TTC549 (cell line): Measurements from ENCODE around the gene SH2D3C.

Experiments
- FAIRE-seq: peaks from 2 replicates; lab custom pipeline; 2012; peaks lifted over from hg19 to GRCh38; lab: Jason Lieb, UNC

SH2D3C gene

GRCh38 chr9:127806871-127807270, 28.4 kb upstream of the SH2D3C start:
- no peak for FAIRE-seq

GRCh38 chr9:127805620-127806019, 27.2 kb upstream of the SH2D3C start:
- no peak for FAIRE-seq

GRCh38 chr9:127803507-127804352, 25.3 kb upstream of the SH2D3C start:
- FAIRE-seq: no peak

- FAIRE-seq: no peak
Measured at GRCh38 chr9:127802576-127803443, 24.3 kb upstream of the SH2D3C start, which contains the start of gene FPGS. FPGS (plus strand) TSS chr9:127802882; CDS start chr9:127802925, 43 bp downstream.

GRCh38 chr9:127801955-127802575, 23.6 kb upstream of the SH2D3C start:
- FAIRE-seq: no peak

- FAIRE-seq: no peak
Measured at GRCh38 chr9:127796852-127797370, 18.4 kb upstream of the SH2D3C start.

- FAIRE-seq: no peak
Measured at GRCh38 chr9:127796225-127796813, 17.9 kb upstream of the SH2D3C start.

- no peak for FAIRE-seq
Measured at GRCh38 chr9:127794001-127794791, 15.7 kb upstream of the SH2D3C start.

- no peak for FAIRE-seq
Measured at GRCh38 chr9:127793093-127793708, 14.7 kb upstream of the SH2D3C start.

GRCh38 chr9:127792417-127793031, 14.1 kb upstream of the SH2D3C start:
- no peak for FAIRE-seq

GRCh38 chr9:127791085-127791484, 12.6 kb upstream of the SH2D3C start:
- FAIRE-seq: no peak

GRCh38 chr9:127790094-127790855, 11.8 kb upstream of the SH2D3C start:
- FAIRE-seq: no peak

GRCh38 chr9:127789179-127789578, 10.7 kb upstream of the SH2D3C start:
- no peak for FAIRE-seq

GRCh38 chr9:127788337-127789011, 10.0 kb upstream of the SH2D3C start:
- no peak for FAIRE-seq

GRCh38 chr9:127786773-127787104, 8.3 kb upstream of the SH2D3C start:
- no peak for FAIRE-seq

GRCh38 chr9:127785933-127786772, 7.7 kb upstream of the SH2D3C start, which contains the start of gene CDK9:
CDK9 (plus strand) TSS chr9:127786034; CDS start chr9:127786149, 115 bp downstream.
- no peak for FAIRE-seq

- FAIRE-seq: no peak
Measured at GRCh38 chr9:127785023-127785932, 6.8 kb upstream of the SH2D3C start.
